Keratinocyte (primary cell): ENCODE results near the gene PDCD4.

Experiments
- EZH2 ChIP-seq: IDR thresholded peaks from one replicate; pipeline ENCODE4 v1.6.1; 2012; ENCODE audit warnings: inconsistent platforms, mild to moderate bottlenecking, low read length, moderate library complexity
- TF ChIP-seq, protein P1 (sequence below), 3 experiments: IDR thresholded peaks in 1 of 3; conservative IDR thresholded peaks in 1 of 3; optimal IDR thresholded peaks in 1 of 3; 2 replicates in 2 of 3; 3 replicates in 1 of 3; pipeline versions ENCODE3 to v1.5.1; 2011; ENCODE audit warnings: low read length in 3 of 3, mild to moderate bottlenecking in 3 of 3, moderate library complexity in 2 of 3, control low read depth in 1 of 3, inconsistent platforms in 1 of 3; ENCODE audit not compliant: insufficient read depth in 2 of 3; ENCODE audit errors: extremely low read depth in 1 of 3

- TF ChIP-seq EZH2 = no peak
- TF ChIP-seq, protein P1, sequence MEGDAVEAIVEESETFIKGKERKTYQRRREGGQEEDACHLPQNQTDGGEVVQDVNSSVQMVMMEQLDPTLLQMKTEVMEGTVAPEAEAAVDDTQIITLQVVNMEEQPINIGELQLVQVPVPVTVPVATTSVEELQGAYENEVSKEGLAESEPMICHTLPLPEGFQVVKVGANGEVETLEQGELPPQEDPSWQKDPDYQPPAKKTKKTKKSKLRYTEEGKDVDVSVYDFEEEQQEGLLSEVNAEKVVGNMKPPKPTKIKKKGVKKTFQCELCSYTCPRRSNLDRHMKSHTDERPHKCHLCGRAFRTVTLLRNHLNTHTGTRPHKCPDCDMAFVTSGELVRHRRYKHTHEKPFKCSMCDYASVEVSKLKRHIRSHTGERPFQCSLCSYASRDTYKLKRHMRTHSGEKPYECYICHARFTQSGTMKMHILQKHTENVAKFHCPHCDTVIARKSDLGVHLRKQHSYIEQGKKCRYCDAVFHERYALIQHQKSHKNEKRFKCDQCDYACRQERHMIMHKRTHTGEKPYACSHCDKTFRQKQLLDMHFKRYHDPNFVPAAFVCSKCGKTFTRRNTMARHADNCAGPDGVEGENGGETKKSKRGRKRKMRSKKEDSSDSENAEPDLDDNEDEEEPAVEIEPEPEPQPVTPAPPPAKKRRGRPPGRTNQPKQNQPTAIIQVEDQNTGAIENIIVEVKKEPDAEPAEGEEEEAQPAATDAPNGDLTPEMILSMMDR (optimal IDR thresholded peaks at IDR 0.05 in 1 of 3, IDR thresholded peaks at IDR 0.05 in 1 of 3, conservative IDR thresholded peaks at IDR 0.05 in 1 of 3; ENCODE audit: extremely low read depth in 1 of 3, insufficient read depth in 2 of 3, low read length in 3 of 3) = no peak
Measured at GRCh38 chr10:110880012-110880411, 8.3 kb downstream of the PDCD4 start.
